HG03103 (cell line): ENCODE data around the gene ACTR3.
"Not testable (repeated sequence)": the region's sequence is repeated elsewhere in the genome, so short reads cannot be mapped to it uniquely, and the experiment has no call there.

Experiments
- ATAC-seq: cut with Tn5 transposase; IDR thresholded peaks from one replicate; pipeline ENCODE4 v1.9.1; 2021; ENCODE audit warnings: low read depth; ENCODE audit not compliant: unreplicated experiment

Gene ACTR3

GRCh38 chr2:113889471-113890252 lies at the start of gene ACTR3:
TSS of gene ACTR3 (plus strand) at chr2:113890089. CDS start at chr2:113890280, 191 bp downstream.
- ATAC-seq, result peak; percentile 47

DNA sequence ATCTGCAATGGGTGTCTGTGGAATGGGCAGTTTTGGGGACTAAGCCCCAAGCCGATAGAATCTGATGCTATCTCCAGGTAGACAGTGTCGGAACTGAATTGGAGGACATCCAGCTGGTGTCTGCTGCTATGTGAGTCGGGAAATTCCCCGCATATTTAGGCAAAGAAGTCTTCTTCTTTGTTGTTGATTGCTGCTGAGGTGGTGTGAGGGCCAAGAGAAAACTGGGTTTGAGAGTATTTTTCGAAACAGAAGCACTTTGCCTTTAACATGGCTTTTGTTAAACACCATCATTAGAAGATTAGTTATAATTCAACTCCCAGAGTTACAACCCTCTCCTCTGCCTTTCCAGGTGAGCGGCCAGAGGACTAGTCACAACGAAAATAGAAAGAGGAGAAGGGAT lies 49.4 kb upstream of the ACTR3 start:
- no peak for ATAC-seq

DNA sequence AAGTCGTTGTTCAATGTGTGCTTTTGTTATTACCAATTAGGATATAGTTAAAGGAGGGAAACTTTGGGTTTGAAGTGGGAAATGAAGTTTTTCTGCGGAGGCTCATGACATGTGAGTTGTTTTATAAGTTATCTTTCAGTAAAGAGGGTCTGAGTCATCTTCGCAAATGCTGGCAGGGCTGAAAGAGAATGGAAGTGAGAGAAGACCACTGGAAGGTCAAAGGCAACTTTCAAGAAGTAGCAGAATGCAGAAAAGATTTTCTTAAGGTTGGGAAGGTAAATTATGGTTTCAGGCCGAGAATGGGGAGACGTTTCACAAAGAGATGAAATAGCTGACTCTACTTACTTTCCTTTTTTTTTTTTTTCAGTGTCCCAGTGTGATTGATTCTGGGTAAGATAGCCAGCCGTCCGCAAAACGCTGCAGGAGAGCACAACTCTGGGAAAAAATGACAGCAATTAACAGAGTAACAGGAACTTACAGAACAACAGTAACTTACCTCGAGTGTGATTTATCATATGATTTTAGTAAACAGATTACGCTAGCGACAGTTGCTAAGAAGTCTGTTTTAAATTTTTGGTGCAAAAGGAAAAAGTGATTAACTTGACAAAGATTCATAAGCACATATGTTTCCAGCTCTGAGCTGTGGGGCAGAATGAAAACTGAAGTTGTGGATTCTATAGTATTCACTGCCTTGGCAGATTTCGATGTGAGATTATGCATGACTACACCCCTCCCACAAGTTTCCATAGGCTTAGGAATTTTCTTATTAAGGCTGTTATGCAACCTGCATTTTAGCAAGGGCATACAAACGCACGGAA lies 46.8 kb upstream of the ACTR3 start:
- ATAC-seq, result no peak

GRCh38 chr2:113843737-113844050 lies 46.2 kb upstream of the ACTR3 start:
- ATAC-seq, result not testable (repeated sequence)

DNA sequence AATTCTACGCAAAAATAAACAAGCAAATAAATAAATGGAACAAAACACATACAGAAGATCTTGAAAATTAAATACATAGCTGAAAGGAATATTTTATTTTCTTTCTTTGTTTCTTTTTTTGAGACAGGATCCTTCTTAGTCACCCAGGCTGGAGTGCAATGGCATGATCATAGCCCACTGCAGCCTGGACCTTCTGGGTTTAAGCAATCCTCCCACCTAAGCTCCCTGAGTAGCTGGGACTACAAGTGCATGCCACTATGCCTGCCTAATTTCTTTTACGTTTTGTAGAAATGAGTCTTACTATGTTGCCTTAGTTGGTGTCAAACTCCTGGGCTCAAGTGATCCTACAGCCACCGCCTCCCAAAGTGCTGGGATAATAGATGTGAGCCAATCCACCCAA lies 44.6 kb upstream of the ACTR3 start:
- ATAC-seq, result no peak

GRCh38 chr2:113845796-113846195 lies 44.1 kb upstream of the ACTR3 start:
- not testable (repeated sequence) for ATAC-seq

DNA sequence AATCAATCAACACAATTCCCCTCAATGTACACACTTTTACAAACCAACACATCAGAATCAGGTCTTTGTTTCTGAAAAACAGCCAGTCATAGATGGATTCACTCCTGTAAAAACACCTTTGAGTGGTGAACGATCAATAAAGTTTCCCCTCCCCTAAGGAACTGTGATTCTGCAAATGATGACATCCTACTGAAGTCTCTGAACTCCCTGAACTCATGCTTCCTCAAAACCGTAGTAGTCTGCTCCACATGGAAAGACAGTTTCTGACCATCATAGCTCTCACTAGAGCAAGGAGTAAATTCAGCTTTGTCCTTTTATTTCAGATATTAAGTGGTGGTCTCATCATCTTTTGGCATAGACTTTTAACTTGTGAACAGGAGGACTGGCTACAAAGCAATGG lies 43.5 kb upstream of the ACTR3 start:
- no peak for ATAC-seq

- ATAC-seq, result no peak
These were observed 42.7 kb upstream of the ACTR3 start for GRCh38 chr2:113847144-113847543.

GRCh38 chr2:113848758-113849415 lies 41.0 kb upstream of the ACTR3 start:
- no peak for ATAC-seq

GRCh38 chr2:113850687-113851086 lies 39.2 kb upstream of the ACTR3 start:
- no peak for ATAC-seq

GRCh38 chr2:113851640-113852039 lies 38.2 kb upstream of the ACTR3 start:
- ATAC-seq, result no peak

DNA sequence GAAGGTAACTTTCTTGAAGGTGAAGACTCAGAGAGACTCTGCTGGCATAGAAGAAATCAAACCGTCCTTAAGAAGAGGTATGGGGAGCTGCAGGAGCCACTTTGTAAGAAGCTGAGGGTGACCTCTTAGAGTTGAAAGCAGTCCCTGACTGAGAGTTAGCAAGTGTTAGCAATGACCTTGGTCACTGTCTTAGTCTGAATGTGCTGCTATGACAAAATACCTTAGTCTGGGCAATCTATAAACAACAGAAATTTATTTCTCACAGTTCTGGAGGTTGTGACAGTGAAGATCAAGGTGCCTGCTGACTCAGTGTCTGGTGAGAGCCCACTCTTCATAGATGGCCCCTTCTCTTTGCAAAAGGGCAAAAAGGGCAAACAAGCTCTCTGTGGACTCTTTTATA lies 35.7 kb upstream of the ACTR3 start:
- no peak for ATAC-seq

DNA sequence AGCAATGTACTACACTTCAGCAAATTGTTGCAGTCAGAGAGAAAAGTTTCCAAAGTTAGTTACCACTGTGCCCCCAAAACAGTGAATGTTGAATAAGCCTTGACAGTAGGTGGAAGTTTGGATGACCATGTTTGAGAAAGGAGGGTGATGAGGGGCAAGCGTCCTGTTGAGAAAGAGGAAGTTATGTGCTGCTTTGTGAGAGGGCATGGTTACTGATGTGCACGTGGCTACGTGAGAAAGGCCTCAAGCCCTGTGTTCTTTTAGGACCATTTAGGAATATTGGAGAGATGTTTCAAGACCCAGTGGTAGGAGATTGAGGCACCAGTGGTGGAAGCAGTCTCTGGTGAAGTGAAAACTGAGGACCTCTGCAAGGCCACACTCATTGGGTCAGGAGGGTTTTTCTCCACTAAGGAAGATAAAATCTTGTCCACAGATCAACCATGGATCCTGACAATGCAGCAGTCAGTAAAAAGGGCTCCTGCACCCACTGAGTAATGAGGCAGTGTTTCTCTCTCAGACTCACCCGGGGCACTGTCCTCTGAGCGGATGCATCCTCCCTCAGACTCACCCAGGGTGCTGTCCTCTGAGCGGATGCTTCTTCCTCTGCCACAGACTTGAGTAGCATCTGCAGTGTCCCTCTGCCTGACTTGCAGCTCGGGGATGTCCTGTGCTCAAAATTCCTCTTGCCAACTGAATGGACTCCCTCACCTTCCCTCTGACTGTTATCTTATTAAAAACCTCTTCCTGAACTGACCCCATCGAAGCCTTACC lies 34.7 kb upstream of the ACTR3 start:
- ATAC-seq, result no peak

GRCh38 chr2:113857464-113857863 lies 32.4 kb upstream of the ACTR3 start:
- no peak for ATAC-seq

- no peak for ATAC-seq
These were observed 31.1 kb upstream of the ACTR3 start for GRCh38 chr2:113858764-113859163.

DNA sequence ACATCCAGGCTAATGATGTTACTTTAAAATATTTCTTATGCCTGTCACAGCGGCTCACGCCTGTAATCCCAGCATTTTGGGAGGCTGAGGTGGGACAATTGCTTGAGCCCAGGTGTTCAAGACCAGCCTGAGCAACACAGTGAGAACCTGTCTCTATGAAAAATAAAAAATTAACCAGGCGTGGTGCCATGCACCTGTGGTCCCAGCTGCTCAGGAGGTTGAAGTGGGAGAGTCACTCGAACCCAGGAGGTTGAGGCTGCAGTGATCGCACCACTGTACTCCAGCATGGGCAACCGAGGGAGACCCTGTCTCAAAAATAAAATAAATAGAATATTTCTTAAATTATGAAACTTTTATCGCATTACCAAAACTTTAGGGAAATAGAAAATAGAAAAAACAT lies 28.1 kb upstream of the ACTR3 start:
- no peak for ATAC-seq

- ATAC-seq, result no peak
These were observed 26.7 kb upstream of the ACTR3 start for GRCh38 chr2:113863144-113863543.

DNA sequence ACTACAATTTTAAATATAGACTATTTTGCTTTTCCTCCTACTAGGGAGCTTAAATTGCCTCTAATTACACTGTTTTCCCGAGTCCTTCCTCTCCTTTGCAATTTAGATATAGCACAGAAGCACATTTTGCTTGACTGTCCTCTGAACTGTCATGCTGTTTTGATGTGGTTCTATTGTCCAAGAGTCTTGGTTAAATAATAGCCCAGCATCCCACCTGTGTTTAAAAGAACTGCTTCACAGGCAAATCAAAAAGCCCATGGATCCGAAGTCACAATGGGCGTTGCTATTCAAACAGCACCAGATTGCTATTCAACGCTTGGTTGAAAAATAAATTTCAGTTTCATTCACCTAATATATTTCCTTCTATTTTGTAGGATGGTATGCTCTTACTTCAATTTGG lies 22.3 kb upstream of the ACTR3 start:
- no peak for ATAC-seq

DNA sequence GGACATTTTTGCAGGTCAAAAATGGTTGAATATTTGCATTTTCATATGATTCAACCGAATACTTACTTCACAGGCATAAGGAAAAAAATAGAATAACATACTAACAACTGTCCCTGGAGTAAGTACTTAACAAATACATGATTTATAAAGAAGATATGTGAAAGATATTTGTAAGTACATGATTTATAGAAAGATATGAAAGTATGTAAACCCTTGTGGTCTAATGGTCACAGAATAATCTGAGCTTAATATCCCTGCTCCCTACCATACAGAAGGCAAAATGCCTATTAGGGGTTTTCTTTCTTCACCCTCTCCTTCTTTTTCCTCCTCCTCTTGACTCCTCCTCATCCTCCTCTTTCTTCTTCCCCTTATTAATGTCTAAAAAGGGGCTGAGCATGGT lies 20.6 kb upstream of the ACTR3 start:
- ATAC-seq, result no peak

- no peak for ATAC-seq
These were observed 17.7 kb upstream of the ACTR3 start for GRCh38 chr2:113872201-113872600.

DNA sequence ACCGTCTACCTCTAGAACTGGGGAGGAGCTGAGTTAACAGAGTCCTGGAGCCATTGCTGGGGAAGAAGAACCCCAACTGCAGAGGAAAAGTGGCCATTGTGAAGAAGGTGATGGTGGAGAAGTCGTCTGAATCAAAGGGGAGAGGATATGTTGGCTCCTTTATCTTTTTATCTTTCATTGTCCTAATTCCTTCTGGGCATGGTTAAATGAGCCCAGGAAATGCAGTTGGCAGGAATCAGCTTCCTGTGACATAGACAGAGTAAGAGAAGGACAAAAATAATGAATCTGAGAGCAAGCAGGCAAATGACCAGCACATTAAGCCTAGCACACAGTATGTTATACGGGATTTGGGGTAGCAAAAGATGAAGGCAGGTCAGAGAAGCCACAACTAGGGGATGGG lies 16.0 kb upstream of the ACTR3 start:
- no peak for ATAC-seq
